Superior temporal gyrus (tissue), 1 donor: ENCODE data around the gene KRTAP5-2.
"Not testable (repeated sequence)": the region's sequence is repeated elsewhere in the genome, so short reads cannot be mapped to it uniquely, and the experiment has no call there.

Source experiments
- DNase-seq: peaks from one replicate; pipeline ENCODE4 v3.0.0-alpha.2; 2016; ENCODE audit errors: extremely low spot score

The KRTAP5-2 gene, protein sequence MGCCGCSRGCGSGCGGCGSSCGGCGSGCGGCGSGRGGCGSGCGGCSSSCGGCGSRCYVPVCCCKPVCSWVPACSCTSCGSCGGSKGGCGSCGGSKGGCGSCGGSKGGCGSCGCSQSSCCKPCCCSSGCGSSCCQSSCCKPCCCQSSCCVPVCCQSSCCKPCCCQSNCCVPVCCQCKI

DNA sequence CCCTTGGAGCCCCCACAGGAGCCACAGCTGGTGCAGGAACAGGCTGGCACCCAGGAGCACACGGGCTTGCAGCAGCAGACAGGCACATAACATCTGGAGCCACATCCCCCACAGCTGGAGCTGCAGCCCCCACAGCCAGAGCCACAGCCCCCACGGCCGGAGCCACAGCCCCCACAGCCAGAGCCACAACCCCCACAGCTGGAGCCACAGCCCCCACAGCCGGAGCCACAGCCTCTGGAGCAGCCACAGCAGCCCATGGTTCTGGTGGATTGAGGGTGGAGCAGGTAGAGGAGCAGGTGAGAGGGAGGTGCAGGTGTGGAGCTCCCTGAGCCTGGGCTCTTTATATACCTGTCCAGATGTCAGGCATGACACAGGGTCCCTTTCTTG is at the start of gene KRTAP5-2:
Gene KRTAP5-2 (minus strand): TSS at position 301 of the 387 bp plus-strand sequence. CDS start 44 bp downstream, at position 257.
- no peak for DNase-seq

DNA sequence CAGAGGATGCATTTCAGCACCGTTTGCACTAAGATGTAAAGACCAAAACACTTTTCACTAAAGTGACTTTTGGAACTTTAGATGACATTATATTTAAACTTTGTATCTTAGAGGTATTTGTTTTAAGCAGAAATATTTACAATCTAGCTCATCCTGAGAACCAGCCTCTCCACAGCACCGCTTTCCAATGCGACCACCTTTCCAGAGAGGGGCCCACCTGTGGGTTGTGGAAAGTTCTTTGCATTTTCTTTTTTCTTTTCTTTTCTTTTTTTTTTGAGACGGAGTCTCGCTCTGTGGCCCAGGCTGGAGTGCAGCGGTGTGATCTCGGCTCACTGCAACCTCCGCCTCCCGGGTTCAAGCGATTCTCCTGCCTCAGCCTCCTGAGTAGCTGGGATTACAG is 48.4 kb upstream of the KRTAP5-2 start:
- not testable (repeated sequence) for DNase-seq

DNA sequence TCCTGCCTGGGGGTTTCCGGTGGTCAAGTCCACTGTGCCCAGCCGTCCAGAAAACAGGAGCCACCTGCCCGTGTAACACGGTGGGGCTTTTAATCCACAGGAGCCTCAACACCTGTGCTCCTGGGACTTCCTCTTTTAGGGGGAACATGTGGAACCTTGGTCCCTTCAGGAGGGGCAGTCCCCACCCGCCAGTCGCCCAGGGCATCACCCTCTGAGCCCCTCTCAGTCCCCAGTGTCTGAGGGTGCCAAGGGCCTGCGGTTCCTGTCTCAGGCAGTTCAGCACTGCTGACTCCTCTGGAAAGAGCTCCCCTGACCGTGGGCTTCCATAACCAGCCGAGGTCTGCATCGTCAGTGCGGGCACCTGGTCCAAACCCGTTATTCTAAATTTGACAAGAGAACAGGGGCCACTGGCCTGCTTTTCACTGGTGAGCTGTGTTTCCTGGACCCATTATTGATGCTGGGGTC is 47.3 kb upstream of the KRTAP5-2 start:
- DNase-seq, result no peak

DNA sequence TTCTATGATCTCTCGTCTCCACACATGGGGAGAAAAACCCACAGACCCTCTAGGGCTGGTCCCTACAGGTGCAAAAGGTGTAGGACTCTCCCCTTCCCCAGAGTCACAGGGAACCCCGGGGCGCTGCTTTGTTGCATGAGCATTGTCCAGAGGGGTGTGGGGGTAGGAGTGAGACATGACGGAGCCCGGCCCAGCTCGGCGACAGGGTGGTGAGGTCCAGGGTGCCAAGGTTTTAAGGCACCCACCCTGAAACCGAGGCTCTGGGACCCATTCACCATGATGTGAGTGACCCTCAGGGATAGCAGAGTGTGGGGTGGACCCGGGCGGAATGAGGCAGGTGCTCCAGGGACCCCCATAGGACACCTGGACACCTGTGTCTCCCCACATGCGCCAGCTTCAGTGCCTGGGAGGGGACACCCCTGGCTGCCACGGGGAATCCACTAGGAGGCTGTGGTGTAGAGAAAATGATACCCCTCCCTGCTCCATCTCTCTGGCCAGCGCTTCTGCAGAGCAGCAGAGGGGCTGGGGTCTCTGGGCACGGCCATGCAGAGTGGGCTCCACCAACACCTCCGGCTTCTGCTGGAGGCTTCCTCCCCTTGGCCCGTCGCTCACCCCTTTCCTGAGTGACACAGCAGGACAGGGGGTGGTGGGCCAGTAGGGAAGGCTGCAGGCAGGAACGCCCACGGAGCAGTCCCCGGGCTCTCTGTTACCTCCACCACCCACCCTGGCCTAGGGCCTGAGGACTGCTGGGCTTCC is 46.7 kb upstream of the KRTAP5-2 start:
- no peak for DNase-seq

DNA sequence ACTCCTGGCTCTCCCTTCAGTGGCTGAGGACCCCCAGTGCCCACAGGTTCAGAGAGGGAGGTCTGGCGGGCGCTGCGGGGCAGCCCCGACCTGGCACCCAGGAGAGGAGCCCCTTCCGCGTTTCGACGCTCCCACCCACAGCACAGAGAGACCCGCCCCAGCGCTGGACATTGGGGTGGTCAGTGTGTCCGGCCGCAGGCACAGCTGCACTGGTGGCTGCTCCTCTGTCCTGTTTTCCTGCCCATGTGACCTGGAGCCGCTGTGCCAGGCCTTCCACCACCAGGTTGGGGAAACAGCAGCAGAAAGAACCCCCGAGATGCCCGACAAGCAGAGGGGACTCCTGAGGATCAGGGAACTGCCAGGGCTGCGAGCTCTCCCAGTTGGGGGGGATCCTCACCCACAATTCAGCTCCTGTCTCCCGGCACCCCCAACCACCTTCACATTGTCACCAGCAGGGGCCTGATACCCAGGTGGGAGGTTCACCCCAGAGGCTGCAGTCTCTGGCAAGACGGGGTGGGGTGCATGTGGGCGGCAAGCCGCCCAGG is 45.1 kb upstream of the KRTAP5-2 start:
- DNase-seq, result no peak

DNA sequence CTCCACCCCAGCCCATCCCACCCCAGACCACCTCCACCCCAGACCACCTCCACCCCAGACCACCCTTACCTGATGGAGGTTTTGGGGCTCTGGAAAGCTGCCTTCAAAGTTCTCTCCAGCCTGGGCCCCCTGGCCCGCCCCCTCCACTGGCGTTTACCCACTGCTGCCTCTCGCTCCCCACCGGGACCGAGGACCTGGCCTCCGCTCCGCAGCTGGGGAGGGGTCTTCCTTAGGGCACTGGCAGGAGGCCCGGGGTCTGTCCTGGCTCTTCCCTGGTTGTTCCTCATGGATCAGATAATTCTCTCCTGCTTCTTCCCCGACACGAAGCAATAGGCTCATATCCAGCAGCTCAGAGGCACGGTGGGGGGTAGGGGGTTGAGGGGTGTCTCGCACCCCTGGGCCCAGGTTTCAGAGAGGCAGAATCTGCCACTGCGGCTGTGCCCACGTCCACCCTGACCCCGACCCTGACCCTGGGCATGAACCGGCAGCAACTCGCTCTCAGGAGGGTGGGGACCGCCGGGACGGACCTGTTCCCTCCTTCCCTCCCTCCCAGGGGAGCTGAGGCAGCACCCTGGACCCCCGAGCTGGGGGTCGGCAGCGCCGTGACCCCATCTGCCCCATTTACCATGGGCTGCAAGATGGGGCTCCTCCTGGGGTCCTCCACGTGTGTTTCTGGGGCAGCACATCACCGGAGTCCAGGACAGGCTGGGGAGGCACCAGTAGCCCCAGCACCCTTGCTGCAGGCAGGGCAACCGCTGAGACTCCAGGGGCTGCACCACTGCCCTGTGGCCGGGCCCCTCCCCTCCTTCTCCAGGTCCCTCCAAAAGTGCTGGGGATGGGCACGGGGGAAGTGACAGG is 44.4 kb upstream of the KRTAP5-2 start:
- no peak for DNase-seq

DNA sequence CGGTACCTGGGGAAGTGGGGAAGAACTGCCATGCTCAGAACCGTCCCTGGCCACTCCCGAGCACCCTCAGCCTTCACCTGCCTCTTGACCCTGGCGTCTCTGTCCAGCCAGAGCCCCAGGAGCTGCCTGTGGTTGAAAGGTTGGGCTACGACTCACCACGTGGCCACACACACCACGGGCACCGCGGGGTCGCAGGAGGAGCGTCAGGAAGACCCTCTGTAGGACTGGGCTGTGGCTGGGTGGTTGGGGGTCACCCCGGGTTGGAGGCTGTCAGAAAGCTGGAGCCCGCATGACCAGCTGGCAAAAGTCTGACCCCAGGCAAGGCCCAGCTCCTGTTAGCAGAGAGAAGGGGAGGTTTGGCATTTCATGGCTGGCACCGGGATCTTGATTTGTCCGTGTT is 43.0 kb upstream of the KRTAP5-2 start:
- DNase-seq, result no peak

DNA sequence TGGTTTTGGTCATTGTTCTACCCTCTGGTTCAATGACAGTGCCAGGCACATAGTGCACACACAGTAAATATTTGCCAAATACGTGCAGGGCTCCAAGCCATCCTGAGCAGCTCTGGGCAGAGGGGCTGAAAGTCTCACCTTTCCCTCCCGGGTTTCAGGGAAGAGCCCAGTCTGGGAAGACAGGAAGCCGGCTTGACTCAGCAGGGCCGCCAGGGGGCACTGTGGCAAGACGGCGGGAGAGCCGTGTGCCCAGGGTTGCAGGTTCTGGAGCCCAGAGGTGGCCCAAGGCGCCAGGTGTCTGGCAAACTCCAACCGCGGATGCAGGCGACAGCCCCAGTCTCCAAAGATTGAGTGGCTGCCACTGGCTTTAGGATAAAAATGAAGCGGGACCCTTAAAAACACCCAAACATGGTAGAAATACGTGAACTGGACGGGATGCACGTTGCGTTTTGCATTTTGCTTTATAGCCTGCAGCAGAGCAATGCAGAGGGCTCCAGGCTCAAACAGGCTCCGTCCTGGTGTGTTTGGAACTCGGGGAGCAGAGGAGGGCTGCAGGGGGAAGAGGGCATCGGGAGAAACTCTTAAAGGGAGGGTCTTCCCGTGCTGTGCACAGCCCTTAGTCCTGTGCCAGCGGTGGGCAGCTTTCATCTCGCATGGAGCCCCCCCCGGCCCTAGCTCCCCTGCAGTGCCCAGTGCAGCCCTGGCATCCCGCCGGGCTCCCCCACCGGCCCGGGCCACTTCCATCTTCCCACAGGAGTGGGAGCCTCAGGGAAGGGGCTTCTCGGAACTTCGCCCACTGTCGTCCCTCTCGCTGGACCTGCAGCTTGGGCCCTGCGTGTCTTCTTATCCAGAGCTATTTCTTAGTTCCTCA is 42.2 kb upstream of the KRTAP5-2 start:
- DNase-seq, result peak; percentile 34

DNA sequence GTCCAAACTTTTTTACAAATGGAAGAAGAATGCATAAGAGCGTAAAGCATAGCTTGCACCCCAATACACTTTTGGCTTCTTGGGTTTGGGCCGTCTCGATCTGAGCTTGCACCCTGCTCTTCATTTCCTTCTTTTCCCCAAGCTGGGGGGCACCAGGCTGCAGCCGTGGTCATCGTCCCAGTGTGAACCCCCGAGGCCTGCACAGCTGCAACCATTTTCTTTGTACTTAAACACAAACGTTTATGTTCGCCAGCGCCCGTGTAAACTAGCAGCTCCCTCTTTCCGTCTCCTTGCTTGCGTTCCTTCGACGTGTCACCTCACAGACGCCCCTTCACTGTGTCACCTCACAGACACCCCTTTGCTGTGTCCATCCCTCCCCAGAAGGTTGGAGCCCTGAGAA is 41.6 kb upstream of the KRTAP5-2 start:
- no peak for DNase-seq

DNA sequence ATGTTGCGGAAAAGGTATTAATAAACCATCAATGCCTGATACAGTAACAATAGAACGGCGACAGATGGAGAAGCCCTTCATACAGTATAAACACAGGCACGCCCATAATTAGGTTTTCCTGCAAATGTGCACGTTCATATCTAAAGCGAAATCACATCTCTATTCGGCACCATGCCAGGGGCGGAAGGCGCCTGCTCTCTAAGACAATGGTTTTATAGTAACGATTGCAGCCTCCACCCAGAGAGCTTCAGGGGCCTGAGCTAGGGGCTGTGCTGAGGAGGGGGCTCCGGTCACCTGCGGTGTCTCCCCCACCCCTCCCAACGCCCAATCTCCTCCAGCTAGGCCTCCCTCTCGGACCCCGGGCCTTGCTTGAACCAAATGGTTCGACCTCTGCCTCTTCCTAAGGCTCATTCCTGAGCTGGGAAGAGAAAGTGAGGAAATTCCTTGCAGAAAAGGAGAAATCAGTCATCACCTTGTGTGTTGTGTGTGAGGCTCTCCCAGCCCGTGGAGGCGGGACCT is 41.1 kb upstream of the KRTAP5-2 start:
- no peak for DNase-seq

DNA sequence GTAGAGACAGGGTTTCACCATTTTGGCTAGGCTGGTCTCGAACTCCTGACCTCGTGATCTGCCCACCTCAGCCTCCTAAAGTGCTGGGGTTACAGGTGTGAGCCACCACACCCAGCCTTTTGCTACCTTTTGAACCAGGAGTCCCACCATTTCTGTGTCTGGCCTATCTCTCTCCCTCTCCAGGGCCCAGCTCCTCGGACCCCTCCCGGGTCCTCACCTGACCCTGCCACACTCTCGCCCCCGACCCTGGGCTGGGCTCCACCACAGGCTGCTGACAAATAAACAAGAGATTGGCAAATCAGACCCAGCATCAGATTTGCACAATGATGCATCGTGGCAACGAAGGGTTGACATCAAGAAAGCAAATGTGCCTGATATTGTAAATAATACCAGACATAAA is 40.2 kb upstream of the KRTAP5-2 start:
- DNase-seq, result no peak

DNA sequence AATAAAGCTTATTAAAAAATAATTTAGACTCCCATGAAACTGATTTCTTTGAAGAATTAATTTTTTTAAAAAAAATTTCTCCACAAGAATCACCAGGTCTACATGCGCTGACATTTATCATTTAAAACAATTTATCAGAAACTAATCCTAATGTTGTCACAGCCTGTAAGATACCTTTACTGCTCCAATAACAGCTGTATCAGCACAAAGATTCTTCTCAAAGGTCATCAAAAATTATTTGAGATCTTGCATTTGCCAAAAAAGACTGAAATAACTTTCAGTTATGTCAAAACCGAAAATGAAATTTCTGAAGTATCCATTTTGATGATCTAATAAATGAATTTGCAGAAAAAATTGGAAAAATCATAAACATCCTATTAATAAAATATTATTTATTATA is 39.5 kb upstream of the KRTAP5-2 start:
- peak; percentile 10 for DNase-seq

DNA sequence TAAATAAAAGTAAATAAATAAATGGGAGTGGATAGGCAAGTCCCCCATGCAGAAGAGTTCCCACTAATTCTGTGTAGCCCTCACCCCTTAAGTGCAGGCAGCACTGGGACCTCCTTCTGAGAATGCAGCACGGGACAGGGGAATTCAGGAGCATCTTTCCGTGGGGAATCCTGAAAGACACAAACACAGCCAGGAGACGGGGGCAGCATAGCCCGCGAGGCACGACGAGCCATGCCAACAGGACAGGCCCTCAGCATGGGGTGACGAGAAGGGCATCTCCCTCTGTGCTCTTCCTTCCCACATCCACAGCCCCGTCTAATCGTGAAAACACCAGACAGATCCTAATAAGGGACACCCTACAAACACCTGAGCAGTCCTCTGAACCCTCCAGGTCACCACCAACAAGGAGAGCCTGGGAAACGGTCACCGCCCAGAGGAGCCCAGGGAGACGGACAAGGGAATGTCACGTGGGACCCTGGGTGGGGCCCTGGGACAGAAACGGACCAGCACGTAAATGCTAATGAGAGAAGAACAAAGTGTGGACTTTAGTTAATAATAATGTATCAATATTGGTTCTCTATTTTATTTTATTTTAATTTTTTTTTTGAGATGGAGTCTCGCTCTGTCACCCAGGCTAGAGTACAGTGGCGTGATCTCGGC is 38.3 kb upstream of the KRTAP5-2 start:
- no peak for DNase-seq

DNA sequence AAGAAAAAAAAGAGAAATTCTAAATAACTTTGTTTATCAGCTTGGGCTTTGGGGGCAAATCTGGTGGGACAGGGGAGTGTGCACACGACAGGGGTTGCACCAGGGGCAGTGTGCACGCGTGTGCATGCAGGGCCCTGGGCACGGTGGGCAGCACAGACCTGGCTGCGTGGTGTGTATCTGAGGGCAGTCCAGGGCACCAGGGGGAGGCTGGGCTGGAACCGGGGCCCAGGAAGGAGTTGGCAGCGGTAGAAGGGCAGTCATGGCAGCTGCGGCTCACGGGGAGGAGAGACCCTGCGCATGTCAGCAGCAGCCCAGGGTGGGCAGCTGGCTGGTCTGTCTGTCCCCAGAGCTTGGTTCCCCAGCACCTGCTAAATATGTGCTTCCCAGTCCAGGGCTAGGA is 35.8 kb upstream of the KRTAP5-2 start:
- DNase-seq, result no peak

DNA sequence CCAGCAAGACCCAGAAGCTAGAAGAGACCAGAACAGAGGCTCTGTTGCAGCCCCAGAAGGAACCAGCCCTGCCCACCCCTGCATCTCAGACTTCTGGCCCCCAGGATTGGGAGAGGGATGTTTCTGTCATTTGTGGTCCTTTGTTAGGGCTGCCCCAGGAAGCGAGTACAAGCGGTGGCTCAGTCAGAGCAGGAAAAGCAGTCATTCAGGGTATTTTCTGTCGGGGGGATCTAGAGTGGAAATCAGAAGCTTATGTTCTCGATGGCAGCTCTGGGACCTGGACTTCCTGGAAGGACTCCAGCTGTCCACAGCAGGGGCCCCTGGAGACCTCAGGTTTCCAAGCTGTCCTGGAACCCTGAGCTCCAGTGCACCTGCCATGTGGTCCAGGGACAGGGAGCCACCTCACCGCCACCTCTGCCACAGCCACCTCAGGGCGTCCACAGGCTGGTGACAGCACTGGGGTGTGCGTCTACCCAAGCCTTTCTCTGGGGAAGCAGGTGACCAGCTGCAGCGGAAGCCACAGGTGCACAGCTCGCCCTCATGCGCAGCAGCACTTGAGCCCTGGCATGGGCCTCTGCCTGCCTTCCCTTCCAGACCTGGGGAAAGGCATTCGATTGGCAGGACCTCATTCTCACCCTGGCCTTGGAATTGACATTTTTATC is 34.1 kb upstream of the KRTAP5-2 start:
- no peak for DNase-seq

DNA sequence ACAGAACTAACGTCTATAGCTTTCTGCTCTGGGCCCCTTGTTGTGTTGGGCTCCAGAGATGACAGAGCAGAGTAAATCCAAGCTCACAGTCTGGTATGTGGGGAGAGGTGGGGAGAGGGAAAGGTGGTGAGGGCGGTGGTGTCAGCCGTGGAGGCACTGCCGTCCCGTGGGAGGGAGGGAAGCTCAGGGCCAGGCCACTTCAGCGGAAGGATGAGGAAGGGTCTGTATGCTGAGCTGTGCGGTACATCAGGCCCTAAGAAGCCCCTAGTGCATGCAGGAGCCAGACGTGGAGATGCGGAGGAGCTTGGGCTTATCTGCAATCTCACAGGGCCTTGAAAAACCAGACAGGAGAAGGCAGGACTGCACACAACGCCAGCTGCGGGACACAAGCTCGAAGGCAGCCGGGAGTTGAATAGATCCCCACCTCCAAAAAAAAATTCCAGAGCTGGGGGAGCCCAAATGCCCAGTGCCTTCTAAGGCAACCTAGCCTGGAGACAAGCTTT is 33.0 kb upstream of the KRTAP5-2 start:
- no peak for DNase-seq

DNA sequence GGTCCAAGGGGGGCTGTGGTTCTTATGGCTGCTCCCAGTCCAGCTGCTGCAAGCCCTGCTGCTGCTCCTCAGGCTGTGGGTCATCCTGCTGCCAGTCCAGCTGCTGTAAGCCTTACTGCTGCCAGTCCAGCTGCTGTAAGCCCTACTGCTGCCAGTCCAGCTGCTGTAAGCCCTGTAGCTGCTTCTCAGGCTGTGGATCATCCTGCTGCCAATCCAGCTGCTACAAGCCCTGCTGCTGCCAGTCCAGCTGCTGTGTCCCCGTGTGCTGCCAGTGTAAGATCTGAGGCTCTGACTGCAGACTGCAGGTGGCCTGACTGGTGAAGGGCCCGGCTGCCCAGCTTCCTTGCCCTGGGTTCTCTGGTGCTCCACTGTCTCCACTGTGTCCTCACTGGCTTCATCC is 32.2 kb upstream of the KRTAP5-2 start:
- DNase-seq, result no peak

DNA sequence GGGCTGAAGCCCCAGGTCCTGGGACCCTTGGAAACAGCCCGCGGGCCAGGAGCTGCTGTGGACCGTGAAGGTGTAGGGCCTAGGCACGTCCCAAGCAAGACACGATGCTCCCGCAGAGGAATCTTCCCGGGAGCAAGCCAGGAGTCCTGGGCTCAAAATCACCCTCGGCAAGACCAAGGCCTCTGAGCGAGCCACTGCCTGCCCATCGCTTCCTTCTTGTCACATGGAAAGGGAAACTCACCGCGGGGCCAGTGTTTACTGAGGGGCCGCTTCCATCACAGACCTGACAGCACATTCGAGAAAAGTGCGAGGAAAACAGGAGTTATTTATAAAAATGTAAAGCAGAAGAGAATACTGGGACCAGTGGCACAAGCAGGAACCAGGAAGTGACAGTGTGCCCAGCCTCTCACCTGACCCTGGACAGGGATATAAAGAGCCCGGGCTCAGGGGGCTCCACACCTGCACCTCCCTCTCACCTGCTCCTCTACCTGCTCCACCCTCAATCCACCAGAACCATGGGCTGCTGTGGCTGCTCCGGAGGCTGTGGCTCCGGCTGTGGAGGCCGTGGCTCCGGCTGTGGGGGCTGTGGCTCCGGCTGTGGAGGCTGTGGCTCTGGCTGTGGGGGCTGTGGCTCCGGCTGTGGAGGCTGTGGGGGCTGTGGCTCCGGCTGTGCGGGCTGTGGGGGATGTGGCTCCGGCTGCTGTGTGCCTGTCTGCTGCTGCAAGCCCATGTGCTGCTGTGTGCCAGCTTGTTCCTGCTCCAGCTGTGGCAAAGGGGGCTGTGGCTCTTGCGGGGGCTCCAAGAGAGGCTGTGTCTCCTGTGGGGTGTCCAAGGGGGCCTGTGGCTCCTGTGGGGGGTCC is 31.5 kb upstream of the KRTAP5-2 start, which contains the start of gene KRTAP5-5:
Gene KRTAP5-5 (plus strand): TSS at position 450 of the 860 bp plus-strand sequence. CDS start 66 bp downstream, at position 516.
- no peak for DNase-seq
